GM19395 (cell line): ENCODE data around the gene LRR1.
"Not testable (repeated sequence)": the region's sequence is repeated elsewhere in the genome, so short reads cannot be mapped to it uniquely, and the experiment has no call there.

Experiments used
- ATAC-seq: cut with Tn5 transposase; IDR thresholded peaks from one replicate; pipeline ENCODE4 v1.9.1; 2021; ENCODE audit warnings: mild to moderate bottlenecking, moderate library complexity; ENCODE audit not compliant: unreplicated experiment

Gene LRR1

DNA sequence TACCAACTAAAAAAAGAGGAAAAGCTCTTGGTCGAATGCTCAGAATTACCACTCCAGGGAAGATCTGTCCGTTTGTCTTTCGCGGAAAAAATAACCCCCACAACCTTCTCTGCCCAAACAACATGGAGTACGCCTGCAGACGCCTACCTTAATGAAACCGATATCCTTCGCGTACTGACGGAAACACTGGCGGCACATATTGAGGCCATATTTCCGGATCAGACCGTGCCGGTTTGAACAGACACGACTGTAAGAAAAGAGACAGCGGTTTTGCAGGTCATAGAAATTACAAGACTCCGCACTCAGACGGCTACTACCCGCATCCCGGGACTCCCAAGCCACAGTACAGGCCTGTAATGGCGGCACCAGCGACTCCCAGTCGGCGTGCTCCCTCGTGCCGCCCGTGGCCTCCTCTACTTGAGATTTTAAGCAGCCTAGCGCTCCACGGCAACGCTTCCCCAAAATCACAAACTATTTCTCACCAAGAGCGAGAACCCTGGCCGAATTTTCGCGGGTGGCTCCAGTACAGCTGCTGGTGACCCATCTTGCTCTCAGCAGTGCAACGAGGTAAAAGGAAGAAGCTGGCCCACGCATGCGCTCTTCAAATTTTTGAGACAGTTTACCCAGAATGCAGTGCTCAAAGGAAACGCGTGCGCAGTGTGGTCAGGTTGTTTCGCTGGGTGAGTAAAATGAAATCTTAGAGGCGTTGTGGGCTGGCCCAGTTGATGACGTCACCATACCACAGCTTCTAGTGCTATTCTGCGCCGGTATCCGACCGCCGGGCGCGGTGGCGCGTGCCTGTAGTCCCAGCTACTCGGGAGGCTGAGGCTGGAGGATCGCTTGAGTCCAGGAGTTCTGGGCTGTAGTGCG lies 12.7 kb upstream of the LRR1 start, which contains the start of gene RPS29:
Gene RPS29, minus strand, starts transcription at position 578 of the 870 bp plus-strand sequence. Its CDS starts 34 bp downstream, at position 544.
- peak; percentile 87 for ATAC-seq

DNA sequence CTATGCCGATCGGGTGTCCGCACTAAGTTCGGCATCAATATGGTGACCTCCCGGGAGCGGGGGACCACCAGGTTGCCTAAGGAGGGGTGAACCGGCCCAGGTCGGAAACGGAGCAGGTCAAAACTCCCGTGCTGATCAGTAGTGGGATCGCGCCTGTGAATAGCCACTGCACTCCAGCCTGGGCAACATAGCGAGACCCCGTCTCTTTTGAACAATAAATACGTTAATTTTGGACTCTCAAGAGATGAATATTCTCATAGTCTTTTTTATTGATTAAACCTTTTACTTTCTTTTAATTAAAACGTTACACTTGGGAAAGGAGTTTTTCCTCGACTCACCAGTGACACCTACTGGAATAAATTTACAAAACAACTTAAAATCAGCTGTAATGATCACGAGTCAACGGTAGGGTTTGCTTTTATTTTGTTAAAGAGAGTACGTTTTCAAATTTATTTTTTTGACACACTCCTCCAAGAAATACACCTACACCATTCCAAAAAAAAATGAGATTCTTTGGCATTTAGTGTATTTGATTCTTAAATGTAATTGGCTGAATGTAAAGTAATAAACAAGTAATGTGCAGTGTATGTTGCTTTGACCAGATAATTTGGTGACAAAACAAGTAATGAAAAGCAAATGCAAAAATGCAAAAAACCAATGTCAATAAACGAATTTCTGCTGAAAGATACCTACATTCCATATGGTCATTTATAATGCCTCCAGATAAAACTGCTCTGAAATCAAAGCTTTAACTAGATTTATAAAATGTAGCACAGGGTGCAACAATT lies 11.9 kb upstream of the LRR1 start:
- ATAC-seq = peak; percentile 39

DNA sequence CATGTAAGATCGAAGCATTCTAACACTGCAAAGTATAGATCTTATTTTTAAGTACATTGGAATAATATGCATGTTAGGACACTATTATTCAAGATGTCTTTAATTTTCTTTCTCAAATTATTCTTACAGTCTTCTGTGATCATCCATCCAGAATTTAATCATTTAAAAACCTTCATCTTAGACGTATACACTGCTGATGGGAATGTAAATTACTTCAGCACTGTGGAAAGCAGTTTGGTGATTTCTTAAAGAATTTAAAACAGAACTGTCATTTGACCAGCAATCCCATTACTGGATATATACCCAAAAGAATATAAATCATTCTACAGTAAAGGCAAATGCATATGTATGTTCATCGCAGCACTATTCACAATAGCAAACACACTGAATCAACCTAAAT lies 9.4 kb upstream of the LRR1 start:
- no peak for ATAC-seq

DNA sequence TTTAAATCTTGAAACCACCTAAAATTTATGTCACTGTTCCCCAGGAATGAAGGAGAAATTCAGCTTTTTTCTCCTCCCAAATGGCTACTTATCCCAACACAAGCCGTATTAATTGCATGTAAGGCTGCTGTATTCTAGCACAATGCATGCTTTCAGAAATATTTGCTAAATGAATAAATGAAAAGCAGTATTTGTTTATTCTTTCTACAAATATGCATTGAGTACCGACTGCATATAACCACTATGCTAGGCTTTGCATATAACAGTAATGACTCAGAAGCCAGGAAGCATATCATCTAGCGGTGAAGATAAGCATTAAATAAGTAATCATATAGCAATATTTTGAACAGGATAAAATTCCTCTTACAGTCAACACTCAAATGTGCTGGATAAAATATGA lies 5.7 kb upstream of the LRR1 start:
- ATAC-seq = no peak

DNA sequence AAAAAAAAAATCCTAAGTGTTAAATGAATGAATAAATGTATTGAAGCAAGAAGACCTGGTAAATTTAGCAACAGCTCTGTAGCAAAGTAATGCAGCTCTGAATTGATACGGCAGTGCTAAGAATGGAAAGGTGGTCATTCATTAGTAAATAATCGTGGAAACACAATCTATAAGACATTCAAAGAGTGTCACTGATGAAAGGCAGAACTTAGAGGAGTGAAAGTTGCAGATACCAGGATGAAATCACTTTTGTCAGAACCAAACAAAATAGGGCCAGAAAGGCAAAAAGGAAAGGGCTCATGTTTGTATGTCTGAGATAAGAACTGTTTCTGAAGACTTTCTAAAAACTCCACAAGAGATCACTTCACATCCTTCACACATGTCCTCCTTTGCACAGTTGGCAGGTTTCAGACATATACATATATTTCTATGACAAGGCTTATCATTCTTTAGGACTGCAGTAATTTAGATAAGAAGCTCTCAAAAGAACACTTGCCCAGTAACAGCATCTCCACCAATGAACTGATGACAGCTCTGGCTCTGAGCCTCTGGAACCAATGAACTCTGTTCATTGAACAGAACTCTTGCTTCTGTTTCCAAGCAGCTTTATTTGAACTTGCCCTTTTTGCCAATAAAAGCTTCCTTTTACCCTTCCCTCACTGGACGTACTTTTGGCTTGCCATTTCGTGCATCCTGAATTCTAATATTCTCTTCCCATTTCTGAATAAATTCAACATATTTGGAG lies 4.2 kb upstream of the LRR1 start:
- ATAC-seq = no peak

DNA sequence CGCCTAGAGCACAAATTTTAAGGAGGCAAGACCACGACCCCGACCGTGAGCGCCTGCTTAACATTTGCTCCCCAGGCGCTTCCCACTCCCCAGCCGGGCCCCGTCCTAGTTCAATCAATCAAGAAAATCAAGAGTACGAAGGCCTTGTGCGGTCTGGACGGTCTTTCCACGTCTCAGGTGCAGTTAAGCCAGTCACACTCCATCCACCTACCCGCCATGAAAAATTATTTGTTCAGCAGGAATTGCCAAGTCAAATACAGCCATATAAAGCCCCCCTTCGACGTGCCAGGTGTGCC lies 603 bp upstream of the LRR1 start:
- ATAC-seq = peak; percentile 1

DNA sequence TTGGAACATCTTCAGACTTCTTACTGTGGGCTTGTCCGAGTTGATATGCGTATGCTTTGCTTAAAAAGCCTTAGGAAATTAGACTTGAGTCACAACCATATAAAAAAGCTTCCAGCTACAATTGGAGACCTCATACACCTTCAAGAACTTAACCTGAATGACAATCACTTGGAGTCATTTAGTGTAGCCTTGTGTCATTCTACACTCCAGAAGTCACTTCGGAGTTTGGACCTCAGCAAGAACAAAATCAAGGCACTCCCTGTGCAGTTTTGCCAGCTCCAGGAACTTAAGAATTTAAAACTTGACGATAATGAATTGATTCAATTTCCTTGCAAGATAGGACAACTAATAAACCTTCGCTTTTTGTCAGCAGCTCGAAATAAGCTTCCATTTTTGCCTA lies 8.8 kb downstream of the LRR1 start:
- no peak for ATAC-seq

DNA sequence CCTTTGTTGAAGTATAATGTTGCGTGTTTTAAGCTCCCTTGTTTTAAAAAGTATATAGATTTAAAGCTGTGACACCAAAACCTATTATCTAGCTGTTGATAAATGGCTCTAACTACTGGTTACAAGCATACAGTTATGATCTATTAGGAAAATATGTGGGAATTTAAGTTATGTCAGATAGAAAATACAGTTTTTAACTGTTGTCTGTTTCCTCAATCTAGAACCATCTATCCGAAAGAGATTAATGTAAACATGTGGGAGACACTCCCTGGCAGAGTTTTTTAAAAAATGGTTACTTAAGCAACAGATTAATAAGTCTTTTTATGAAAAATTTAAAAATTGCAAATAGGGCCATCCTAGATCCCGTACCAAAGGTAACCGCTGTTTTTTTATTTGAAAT lies 13.5 kb downstream of the LRR1 start:
- no peak for ATAC-seq

DNA sequence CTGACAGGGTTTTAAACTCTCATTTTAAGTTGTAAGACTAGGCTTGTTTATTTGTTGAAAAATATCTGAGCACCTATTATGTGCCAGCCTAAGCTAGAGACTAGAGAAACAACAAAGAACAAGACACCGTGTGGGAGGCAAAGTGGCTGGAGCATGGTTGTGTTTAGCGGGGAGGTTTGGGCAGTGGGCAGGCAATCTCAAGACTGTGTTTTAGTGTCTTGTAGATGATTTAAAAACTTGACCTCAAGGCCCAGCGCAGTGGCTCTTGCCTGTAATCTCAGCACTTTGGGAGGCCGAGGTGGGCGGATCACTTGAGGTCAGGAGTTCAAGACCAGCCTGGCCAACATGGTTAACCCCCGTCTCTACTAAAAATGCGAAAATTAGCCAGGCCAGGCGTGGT lies 13.9 kb downstream of the LRR1 start:
- ATAC-seq = no peak

DNA sequence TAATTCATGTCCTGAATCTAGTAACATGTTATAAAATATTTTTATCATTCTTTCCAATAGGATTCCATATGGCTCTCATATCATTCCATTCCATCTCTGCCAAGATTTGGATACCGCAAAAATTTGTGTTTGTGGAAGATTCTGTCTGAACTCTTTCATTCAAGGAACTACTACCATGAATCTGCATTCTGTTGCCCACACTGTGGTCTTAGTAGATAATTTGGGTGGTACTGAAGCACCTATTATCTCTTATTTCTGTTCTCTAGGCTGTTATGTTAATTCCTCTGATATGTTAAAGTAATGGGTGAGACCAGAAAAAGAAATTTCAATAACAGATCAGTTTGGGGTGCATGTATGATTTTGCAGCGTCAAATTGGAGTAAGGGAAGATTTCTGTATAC lies 15.5 kb downstream of the LRR1 start:
- ATAC-seq = no peak

DNA sequence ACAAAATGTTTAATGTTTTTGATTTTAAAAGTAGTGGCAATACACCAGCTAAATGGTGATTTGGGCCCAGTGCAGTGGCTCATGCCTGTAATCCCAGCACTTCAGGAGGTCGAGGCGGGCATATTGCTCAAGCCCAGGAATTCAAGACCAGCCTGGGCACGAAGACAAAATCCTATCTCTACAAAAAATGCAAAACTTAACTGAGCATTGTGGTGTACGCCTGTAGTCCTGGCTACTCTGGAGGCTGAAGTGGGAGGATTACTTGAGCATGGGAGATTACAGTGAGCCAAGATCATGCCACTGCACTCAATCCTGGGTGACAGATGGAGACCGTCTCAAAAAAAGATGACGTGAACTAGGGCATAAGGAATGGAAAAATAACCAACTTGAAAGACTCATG lies 17.0 kb downstream of the LRR1 start:
- no peak for ATAC-seq

DNA sequence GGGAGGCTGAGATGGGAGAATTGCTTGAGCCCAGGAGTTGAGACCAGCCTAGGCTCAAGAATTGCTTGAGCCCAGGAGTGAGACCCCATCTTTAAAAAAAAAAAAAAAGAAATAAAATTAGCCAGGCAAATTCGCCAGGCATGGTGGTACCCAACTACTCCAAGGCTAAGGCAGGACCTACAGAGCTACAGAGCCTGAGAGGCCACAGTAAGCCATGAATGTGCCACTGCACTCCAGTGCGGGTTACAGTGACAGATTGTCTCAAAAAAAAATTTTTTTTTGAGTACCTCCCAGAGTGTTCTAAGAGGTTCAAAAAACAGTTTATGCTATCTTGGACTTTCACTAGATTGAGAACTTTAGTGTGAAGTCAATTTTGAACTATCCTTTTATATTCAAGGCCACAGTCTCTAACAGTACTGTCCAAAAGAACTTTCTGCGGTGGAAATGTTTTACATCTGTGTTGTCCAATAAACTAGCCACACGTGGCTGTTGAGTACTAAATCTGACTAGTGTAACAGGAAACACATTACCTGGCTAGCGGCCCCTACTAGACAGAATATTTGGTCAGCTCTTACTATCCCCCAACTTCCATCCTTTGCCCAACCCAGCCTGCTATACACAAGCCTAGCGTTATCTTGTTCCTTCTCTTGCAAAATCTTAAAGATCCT lies 19.2 kb downstream of the LRR1 start:
- ATAC-seq = no peak

DNA sequence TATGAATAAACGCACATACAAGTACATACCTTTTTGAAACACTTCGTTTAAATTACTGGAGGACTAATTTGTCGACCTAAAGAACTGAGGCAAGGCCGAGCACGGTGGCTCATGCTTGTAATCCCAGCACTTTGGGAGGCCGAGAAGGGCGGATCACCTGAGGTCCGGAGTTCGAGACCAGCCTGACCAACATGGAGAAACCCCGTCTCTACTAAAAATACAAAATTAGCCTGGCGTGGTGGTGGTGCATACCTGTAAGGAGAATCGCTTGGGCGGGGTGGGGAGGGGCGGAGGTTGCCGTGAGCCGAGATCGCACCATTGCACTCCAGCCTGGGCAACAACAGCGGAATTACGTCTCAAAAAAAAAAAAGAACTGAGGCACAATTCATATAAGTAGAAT lies 20.5 kb downstream of the LRR1 start:
- ATAC-seq = not testable (repeated sequence)

DNA sequence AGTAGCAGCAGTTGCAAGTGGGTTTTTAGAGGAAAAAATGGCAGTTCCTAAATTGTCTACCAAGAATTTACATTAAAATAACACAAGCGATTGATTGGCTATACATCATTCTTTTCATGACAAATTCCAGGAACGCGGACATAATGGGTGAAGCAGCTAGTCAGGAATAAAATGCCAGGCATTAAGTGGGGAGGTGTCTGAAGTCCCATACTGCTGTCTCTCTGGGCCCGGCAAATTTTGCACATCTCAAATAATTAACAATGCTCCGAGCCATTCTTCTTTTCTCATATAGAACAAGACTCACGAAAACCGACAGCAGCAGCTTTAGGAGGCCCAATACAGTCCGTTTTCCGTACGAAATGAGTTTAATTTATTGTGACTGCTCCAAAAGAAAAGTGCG lies 21.0 kb downstream of the LRR1 start:
- ATAC-seq = no peak

DNA sequence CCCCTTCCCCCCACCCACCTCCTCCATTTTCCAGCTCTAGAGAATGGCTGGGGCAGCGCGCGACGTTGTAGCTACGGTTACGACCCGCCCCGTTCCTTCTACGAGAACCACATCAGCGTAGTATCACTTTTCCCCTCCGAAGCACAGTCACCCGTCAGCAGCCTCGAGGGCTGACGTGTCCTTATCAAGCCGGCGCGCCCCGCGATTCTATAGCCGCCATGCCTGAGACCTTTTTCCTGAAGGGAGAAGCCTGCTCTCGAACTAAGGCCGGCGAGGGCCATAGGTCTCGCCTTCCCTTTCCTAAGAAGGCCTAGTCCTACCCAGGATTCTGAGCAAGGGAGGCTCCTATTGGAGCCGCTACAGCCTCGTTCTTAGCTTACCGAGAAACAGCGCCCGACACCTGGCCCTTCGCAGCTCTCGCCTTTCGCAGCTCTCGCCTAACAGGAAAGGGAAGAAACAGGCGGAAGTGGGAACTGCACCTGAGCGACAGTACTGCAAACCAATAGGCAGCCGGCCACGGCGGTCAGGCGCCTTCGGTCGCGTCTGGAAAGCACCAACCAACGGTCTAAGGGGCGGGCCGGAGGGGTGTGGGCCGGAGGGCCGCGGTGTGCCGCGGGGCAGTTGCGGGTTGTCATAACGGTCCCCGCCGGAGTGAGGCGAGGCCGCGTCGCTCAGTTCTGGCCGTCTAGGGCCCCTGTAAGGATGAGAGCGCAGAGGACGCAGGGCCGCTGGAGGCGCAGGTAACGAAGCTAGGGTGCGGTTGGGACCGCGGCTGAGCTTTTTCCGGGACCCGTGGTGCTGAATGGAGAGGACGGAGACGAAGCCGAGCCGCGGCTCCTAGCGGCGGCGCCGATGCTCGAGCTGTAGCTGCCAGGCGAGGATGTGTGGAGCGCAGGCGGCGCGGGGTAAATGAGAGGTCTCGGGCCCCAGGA lies 21.7 kb downstream of the LRR1 start, which contains the start of the genes MGAT2 and RPL36AL:
Gene MGAT2, plus strand, starts transcription at position 618 of the 932 bp plus-strand sequence. CDS start 470 bp downstream, outside the sequence.
Gene RPL36AL, minus strand, starts transcription at position 445 of the 932 bp plus-strand sequence. CDS start 1,522 bp downstream, outside the sequence.
- peak; percentile 95 for ATAC-seq

DNA sequence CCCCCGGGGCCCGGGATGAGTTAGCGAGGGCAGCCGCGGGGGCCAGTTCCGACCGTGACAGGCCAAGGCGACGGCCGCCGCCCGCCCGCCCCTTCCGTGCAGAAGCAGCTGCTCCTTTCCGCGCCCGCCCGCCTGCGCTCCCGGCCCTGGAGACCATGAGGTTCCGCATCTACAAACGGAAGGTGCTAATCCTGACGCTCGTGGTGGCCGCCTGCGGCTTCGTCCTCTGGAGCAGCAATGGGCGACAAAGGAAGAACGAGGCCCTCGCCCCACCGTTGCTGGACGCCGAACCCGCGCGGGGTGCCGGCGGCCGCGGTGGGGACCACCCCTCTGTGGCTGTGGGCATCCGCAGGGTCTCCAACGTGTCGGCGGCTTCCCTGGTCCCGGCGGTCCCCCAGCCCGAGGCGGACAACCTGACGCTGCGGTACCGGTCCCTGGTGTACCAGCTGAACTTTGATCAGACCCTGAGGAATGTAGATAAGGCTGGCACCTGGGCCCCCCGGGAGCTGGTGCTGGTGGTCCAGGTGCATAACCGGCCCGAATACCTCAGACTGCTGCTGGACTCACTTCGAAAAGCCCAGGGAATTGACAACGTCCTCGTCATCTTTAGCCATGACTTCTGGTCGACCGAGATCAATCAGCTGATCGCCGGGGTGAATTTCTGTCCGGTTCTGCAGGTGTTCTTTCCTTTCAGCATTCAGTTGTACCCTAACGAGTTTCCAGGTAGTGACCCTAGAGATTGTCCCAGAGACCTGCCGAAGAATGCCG lies 22.6 kb downstream of the LRR1 start:
- peak; percentile 35 for ATAC-seq

DNA sequence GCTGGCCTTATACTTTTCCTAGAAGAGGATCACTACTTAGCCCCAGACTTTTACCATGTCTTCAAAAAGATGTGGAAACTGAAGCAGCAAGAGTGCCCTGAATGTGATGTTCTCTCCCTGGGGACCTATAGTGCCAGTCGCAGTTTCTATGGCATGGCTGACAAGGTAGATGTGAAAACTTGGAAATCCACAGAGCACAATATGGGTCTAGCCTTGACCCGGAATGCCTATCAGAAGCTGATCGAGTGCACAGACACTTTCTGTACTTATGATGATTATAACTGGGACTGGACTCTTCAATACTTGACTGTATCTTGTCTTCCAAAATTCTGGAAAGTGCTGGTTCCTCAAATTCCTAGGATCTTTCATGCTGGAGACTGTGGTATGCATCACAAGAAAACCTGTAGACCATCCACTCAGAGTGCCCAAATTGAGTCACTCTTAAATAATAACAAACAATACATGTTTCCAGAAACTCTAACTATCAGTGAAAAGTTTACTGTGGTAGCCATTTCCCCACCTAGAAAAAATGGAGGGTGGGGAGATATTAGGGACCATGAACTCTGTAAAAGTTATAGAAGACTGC lies 23.4 kb downstream of the LRR1 start:
- no peak for ATAC-seq

DNA sequence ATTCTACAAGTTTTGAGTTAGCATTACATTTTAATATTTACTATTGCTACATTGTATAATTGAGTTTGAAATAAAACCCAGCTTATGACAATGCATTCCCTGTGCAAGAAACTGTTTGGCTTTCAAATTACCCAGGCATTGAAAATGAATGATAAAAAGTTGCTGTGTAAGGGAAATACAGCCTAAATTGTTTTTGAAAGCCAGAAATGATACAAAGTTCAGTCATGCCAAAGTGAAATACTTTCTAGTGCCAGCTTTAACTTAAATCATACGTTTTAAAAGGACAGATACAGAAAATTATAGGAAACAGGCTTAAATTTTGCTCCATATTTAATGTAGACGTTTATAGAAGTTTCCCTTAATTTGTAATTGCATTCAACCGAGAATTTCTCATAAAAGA lies 24.6 kb downstream of the LRR1 start:
- ATAC-seq = no peak
